IMR-90 (cell line): ENCODE measurements around the gene FAM83C. TPM values are rescaled to one million over a fixed set of nuclear protein-coding genes. Genes with fewer than 3 reads are reported as not detected.

Experiments
- ATAC-seq: fragments of 200-7000 bp; cut with Tn5 transposase; 2 replicates; pipeline ENCODE4 v1.9.1; 2020; ENCODE audit warnings: low read depth, mild to moderate bottlenecking, moderate library complexity
- BruUV-seq: library from RNA; stranded (reverse); fragments of 400-500 nt; replicated peaks from 2 replicates; lab custom pipeline; 2021; lab: Mats Ljungman, UMichigan
- CTCF ChIA-PET: fragments of 300-600 bp; formaldehyde crosslinking; extraction: SDS; loops from one replicate; lab custom pipeline; 2021; ENCODE audit warnings: antibody characterized with exemption; lab: Yijun Ruan, JAX
- POLR2A ChIA-PET: fragments of 300-600 bp; sonication (Branson Sonifier 250); formaldehyde crosslinking; loops from one replicate; lab custom pipeline; 2022; ENCODE audit warnings: antibody characterized with exemption; ENCODE audit not compliant: unreplicated experiment; lab: Charles Lee
- DNase-seq: peaks from one replicate; pipeline ENCODE4 v3.0.0; 2013
- H2AFZ ChIP-seq: replicated peaks from 2 replicates; pipeline ENCODE3; 2013; ENCODE audit warnings: low read length, mild to moderate bottlenecking; ENCODE audit not compliant: poor library complexity
- H2AK5ac ChIP-seq: 2 replicates; pipeline ENCODE4 v1.6.1; 2013; ENCODE audit warnings: low read depth, low read length, inconsistent platforms
- H2AK9ac ChIP-seq: replicated peaks from 2 replicates; pipeline ENCODE3; 2013; ENCODE audit warnings: mild to moderate bottlenecking, low read depth, low read length, moderate library complexity; ENCODE audit not compliant: poor library complexity
- H2BK120ac ChIP-seq: 2 replicates; pipeline ENCODE4 v1.6.1; 2013; ENCODE audit warnings: low read depth, low read length, inconsistent platforms
- H2BK15ac ChIP-seq: 3 replicates; pipeline ENCODE4 v1.6.1; 2013; ENCODE audit warnings: low read depth, low read length, inconsistent platforms
- H2BK20ac ChIP-seq: 2 replicates; pipeline ENCODE4 v1.6.1; 2013; ENCODE audit warnings: low read depth, mild to moderate bottlenecking, inconsistent platforms, low read length, moderate library complexity
- H2BK5ac ChIP-seq: 2 replicates; pipeline ENCODE4 v1.6.1; 2013; ENCODE audit warnings: mild to moderate bottlenecking, low read depth, low read length, inconsistent platforms; ENCODE audit not compliant: poor library complexity, severe bottlenecking
- H3K14ac ChIP-seq: replicated peaks from 2 replicates; pipeline ENCODE4 v1.6.1; 2013; ENCODE audit warnings: low read depth, low read length, inconsistent platforms
- H3K18ac ChIP-seq: 2 replicates; pipeline ENCODE4 v1.6.1; 2013; ENCODE audit warnings: low read depth, low read length, control low read depth
- H3K23ac ChIP-seq: 2 replicates; pipeline ENCODE4 v1.6.1; 2013; ENCODE audit warnings: low read depth, low read length, inconsistent platforms
- H3K27ac ChIP-seq: 2 replicates; pipeline ENCODE4 v1.5.1; 2013; ENCODE audit warnings: mild to moderate bottlenecking, control low read depth, low read length; ENCODE audit not compliant: insufficient read depth
- H3K27me3 ChIP-seq: 2 replicates; pipeline ENCODE4 v1.6.1; 2013; ENCODE audit warnings: low read length; ENCODE audit not compliant: control insufficient read depth, insufficient read depth
- H3K36me3 ChIP-seq: 2 replicates; pipeline ENCODE4 v1.6.1; 2013; ENCODE audit warnings: low read length, mixed read lengths; ENCODE audit not compliant: control insufficient read depth, insufficient read depth
- H3K4ac ChIP-seq: 2 replicates; pipeline ENCODE4 v1.6.1; 2013; ENCODE audit warnings: low read depth, low read length, inconsistent platforms
- H3K4me1 ChIP-seq: 2 replicates; pipeline ENCODE4 v1.6.1; 2013; ENCODE audit warnings: low read length, mixed read lengths; ENCODE audit not compliant: control insufficient read depth, insufficient read depth
- H3K4me2 ChIP-seq: 2 replicates; pipeline ENCODE4 v1.6.1; 2013; ENCODE audit warnings: low read depth, mild to moderate bottlenecking, control low read depth, low read length, moderate library complexity
- H3K4me3 ChIP-seq: 2 replicates; pipeline ENCODE4 v1.5.1; 2013; ENCODE audit warnings: low read depth, mild to moderate bottlenecking, control low read depth, low read length, moderate library complexity; ENCODE audit not compliant: insufficient read depth
- H3K56ac ChIP-seq: 2 replicates; pipeline ENCODE4 v1.6.1; 2013; ENCODE audit warnings: low read length, inconsistent platforms; ENCODE audit not compliant: insufficient read depth; ENCODE audit errors: extremely low read depth
- H3K79me1 ChIP-seq, 2 experiments: 2 replicates each; pipeline ENCODE4 v1.6.1; 2013; ENCODE audit warnings: low read length in 2 of 2, inconsistent platforms in 1 of 2, low read depth in 1 of 2
- H3K9ac ChIP-seq: 2 replicates; pipeline ENCODE4 v1.6.1; 2013; ENCODE audit warnings: low read depth, low read length, control low read depth
- H3K9me1 ChIP-seq: 2 replicates; pipeline ENCODE4 v1.6.1; 2013; ENCODE audit warnings: low read length, inconsistent platforms; ENCODE audit not compliant: insufficient read depth
- H3K9me3 ChIP-seq: 2 replicates; pipeline ENCODE4 v1.6.1; 2013; ENCODE audit warnings: low read length; ENCODE audit not compliant: control insufficient read depth, insufficient read depth
- H4K20me1 ChIP-seq: 2 replicates; pipeline ENCODE4 v1.6.1; 2013; ENCODE audit warnings: low read length, inconsistent platforms; ENCODE audit not compliant: insufficient read depth
- H4K5ac ChIP-seq: 2 replicates; pipeline ENCODE4 v1.6.1; 2013; ENCODE audit warnings: mild to moderate bottlenecking, low read depth, low read length, control low read depth
- H4K8ac ChIP-seq, 2 experiments: 2 replicates each; pipeline ENCODE4 v1.6.1; 2013; ENCODE audit warnings: low read depth in 2 of 2, low read length in 2 of 2, control low read depth in 1 of 2, inconsistent platforms in 1 of 2
- H4K91ac ChIP-seq: 2 replicates; pipeline ENCODE4 v1.6.1; 2013; ENCODE audit warnings: low read depth, low read length, inconsistent platforms; ENCODE audit not compliant: insufficient read depth
- BHLHE40 ChIP-seq: fragments of 150-350 bp; IDR thresholded peaks from 2 replicates; pipeline ENCODE4 v1.6.1; 2016; ENCODE audit warnings: mild to moderate bottlenecking, low read depth, low read length
- CEBPB ChIP-seq: IDR thresholded peaks from 2 replicates; pipeline ENCODE4 v1.6.1; 2012; ENCODE audit warnings: low read depth, low read length, improper control_type of control experiment
- CHD1 ChIP-seq: IDR thresholded peaks from 2 replicates; pipeline ENCODE4 v1.6.1; 2012; ENCODE audit warnings: low read depth, low read length, improper control_type of control experiment
- CTCF ChIP-seq: conservative IDR thresholded peaks from 2 replicates; pipeline ENCODE4 v1.5.1; 2012; ENCODE audit warnings: mild to moderate bottlenecking, low read depth, low read length, improper control_type of control experiment
- ELK1 ChIP-seq: fragments of 150-350 bp; IDR thresholded peaks from 2 replicates; pipeline ENCODE4 v1.6.1; 2016; ENCODE audit warnings: low read depth, mild to moderate bottlenecking, low read length, moderate library complexity, borderline replicate concordance
- FOS ChIP-seq: fragments of 150-350 bp; IDR thresholded peaks from 2 replicates; pipeline ENCODE4 v1.6.1; 2016; ENCODE audit warnings: low read depth, low read length
- MAFK ChIP-seq: IDR thresholded peaks from 2 replicates; pipeline ENCODE4 v1.6.1; 2012; ENCODE audit warnings: low read depth, low read length, improper control_type of control experiment
- MAZ ChIP-seq: IDR thresholded peaks from 2 replicates; pipeline ENCODE4 v1.6.1; 2012; ENCODE audit warnings: low read depth, mild to moderate bottlenecking, low read length, improper control_type of control experiment, moderate library complexity, borderline replicate concordance
- POLR2A ChIP-seq: IDR thresholded peaks from 2 replicates; pipeline ENCODE4 v1.6.1; 2012; ENCODE audit warnings: mild to moderate bottlenecking, low read depth, low read length
- RAD21 ChIP-seq: IDR thresholded peaks from 2 replicates; pipeline ENCODE4 v1.6.1; 2012; ENCODE audit warnings: low read length, improper control_type of control experiment
- RCOR1 ChIP-seq: IDR thresholded peaks from 2 replicates; pipeline ENCODE4 v1.6.1; 2012; ENCODE audit warnings: mild to moderate bottlenecking, low read length, improper control_type of control experiment; ENCODE audit not compliant: insufficient replicate concordance
- SMC3 ChIP-seq: fragments of 150-350 bp; IDR thresholded peaks from 2 replicates; pipeline ENCODE4 v1.6.1; 2016; ENCODE audit warnings: low read depth, mild to moderate bottlenecking, antibody characterized with exemption, low read length, moderate library complexity
- USF2 ChIP-seq: fragments of 150-350 bp; IDR thresholded peaks from 2 replicates; pipeline ENCODE4 v1.6.1; 2017; ENCODE audit warnings: mild to moderate bottlenecking, antibody characterized with exemption, low read length, low read depth
- WGBS, 2 experiments: methylation state at CpG; one replicate each; pipeline versions ENCODE4 v1.1.5 to v1.1.7; 2013; ENCODE audit warnings: missing lambda C conversion rate in 2 of 2; ENCODE audit not compliant: insufficient read length in 1 of 2; ENCODE audit errors: extremely low coverage in 2 of 2; 5-methylcytosine and 5-hydroxymethylcytosine counted together
- dilution Hi-C: fragments of 300-500 bp; cut with HindIII; formaldehyde crosslinking; loops from one replicate; pipeline ENCODE4 v1.14.3; 2018; ENCODE audit warnings: low sequenced_read_pairs; ENCODE audit not compliant: unreplicated experiment
- in situ Hi-C: fragments of 300-500 bp; cut with MboI; formaldehyde crosslinking; loops from 3 replicates; pipeline ENCODE4 v1.14.3; 2019; ENCODE audit warnings: low sequenced_read_pairs, inconsistent platforms, mixed read lengths
- intact Hi-C: fragments of 100-400 bp; cut with micrococcal nuclease; formaldehyde crosslinking; loops from 2 replicates; pipeline ENCODE4 v1.10.0; 2022
- polyA plus RNA-seq, 3 experiments: library from polyadenylated mRNA; depleted of rRNA; stranded (reverse); fragments of >200 nt; gene quantifications; 2 replicates each; pipeline ENCODE4 v1.2.3, GENCODE V29; 2012; ENCODE audit warnings: low replicate concordance in 1 of 3
- total RNA-seq: library from RNA; depleted of rRNA; stranded (reverse); fragments of >200 nt; gene quantifications from 2 replicates; pipeline ENCODE4 v1.2.3, GENCODE V29; 2012

FAM83C gene
- total and polyA plus RNA-seq, 2 of the 4 experiments (the other 2 are of a cell fraction): 0.02 TPM; not detected in 1

- Histone ChIP-seq H2BK5ac (no peak overlapping the region), H3K56ac (no peak overlapping the region), H3K4me3 (no peak overlapping the region), H4K5ac (no peak overlapping the region), H3K9me1 (peaks cover 28% of the 10 kb centered on the region), H3K27me3 (no peaks in the 10 kb centered on the region), H3K9me3 (no peaks in the 10 kb centered on the region), H4K8ac (no peak overlapping the region), H4K20me1 (no peaks in the 10 kb centered on the region), H3K36me3 (no peaks in the 10 kb centered on the region), H2BK15ac (no peak overlapping the region), H3K4me2 (no peak overlapping the region), H4K91ac (no peak overlapping the region), H2AFZ (no peak overlapping the region), H2AK9ac (no peak overlapping the region), H3K9ac (no peak overlapping the region), H3K18ac (no peak overlapping the region), H3K23ac (no peak overlapping the region), H3K4me1 (peaks cover 36% of the 10 kb centered on the region), H2AK5ac (peak overlapping the region; percentile 37; the same call in 1 of the 2 replicates), H2BK120ac (no peak overlapping the region), H3K27ac (no peak overlapping the region), H3K4ac (no peak overlapping the region), H2BK20ac (no peak overlapping the region), H3K14ac (no peak overlapping the region), H3K79me1 (peaks cover 0 to 23% of the 10 kb centered on the region in 2 experiments; a peak in 2 of 4 replicates)
- no peak for TF ChIP-seq USF2
- no peak for TF ChIP-seq RCOR1
- TF ChIP-seq CTCF: no peak
- TF ChIP-seq CEBPB: no peak
- TF ChIP-seq BHLHE40: no peak
- no peak for TF ChIP-seq POLR2A
- no peak for TF ChIP-seq CHD1
- no peak for TF ChIP-seq ELK1
- TF ChIP-seq MAZ: no peak
- no peak for TF ChIP-seq RAD21
- no peak for TF ChIP-seq FOS
- no peak for TF ChIP-seq SMC3
- no peak for TF ChIP-seq MAFK
- intact Hi-C loops (loop anchor here (5.0 kb wide), 1 partner anchor 72 kb away; no protein-coding TSS in a partner anchor), in situ Hi-C loops (no loop called here), dilution Hi-C loops (no loop called here)
- POLR2A ChIA-PET: no interaction called here
- WGBS, 2 experiments: no CpG with 5 or more reads among the region's 4 CpGs
- ATAC-seq (no peak), DNase-seq (no peak)
- BruUV-seq: no TSS peak
- CTCF ChIA-PET: no interaction called here
These were observed 8.4 kb upstream of the FAM83C start for GRCh38 chr20:35300469-35301262.
